Activated T-helper 1 cell treated with Interleukin-2 at 50 U/mL for 16 hours (primary cell): Measurements from ENCODE around the gene COMMD2.

Experiments
- DNase-seq: peaks from one replicate; pipeline ENCODE4 v3.0.0-alpha.2; 2020; ENCODE audit warnings: low read depth

COMMD2 gene

DNA sequence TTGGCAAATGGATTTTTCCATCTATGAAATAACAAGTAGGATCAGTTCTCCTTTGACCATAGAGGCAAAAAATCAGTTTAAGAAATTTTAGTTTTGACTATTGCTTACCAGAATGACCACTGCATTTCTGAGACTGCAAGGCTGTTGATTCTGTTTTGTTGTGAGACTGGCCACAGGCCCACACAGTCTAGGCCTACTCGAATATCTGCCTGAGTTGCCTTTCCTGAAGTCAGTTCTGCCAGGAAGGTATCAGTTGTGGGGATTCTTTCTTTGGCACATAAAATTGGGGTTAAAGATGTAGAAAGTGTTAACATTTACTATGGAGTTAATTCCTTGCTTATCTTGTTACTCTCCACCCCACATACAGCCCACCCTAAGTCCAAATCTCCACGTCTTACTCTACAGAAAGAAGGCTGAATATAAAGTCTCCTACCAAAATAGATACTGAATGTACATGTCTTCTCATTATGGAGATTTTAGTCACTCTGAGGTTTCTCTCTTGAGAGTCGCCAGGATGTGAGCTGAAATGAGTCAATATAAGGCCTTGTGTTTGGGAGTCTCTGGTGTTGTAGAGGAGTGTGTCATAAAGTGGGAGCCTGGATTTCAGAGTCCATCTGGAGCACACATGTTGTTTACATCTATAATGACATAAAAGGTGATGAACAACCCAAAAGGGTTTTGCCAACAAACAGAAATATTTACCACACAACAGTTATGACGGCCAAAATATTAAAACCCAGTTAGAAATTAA, 49.4 kb downstream of the COMMD2 start:
- DNase-seq = no peak

GRCh38 chr3:149701977-149702350, 50.3 kb downstream of the COMMD2 start:
- no peak for DNase-seq

GRCh38 chr3:149701206-149701976, 50.9 kb downstream of the COMMD2 start:
- DNase-seq = no peak
